HG02943 (cell line): ENCODE measurements around the gene DUS3L.
A peak's percentile ranks its signal among the peaks of the same experiment; 100 is the strongest.

Source experiments
- ATAC-seq: cut with Tn5 transposase; IDR thresholded peaks from one replicate; pipeline ENCODE4 v1.9.1; 2021; ENCODE audit warnings: mild to moderate bottlenecking, low read depth, moderate library complexity; ENCODE audit not compliant: unreplicated experiment

The DUS3L gene

GRCh38 chr19:5790559-5791520 lies at the start of gene DUS3L:
Gene DUS3L, minus strand, starts transcription at chr19:5791163. Its CDS starts 22 bp downstream, at chr19:5791141.
- ATAC-seq: peak; percentile 85

DNA sequence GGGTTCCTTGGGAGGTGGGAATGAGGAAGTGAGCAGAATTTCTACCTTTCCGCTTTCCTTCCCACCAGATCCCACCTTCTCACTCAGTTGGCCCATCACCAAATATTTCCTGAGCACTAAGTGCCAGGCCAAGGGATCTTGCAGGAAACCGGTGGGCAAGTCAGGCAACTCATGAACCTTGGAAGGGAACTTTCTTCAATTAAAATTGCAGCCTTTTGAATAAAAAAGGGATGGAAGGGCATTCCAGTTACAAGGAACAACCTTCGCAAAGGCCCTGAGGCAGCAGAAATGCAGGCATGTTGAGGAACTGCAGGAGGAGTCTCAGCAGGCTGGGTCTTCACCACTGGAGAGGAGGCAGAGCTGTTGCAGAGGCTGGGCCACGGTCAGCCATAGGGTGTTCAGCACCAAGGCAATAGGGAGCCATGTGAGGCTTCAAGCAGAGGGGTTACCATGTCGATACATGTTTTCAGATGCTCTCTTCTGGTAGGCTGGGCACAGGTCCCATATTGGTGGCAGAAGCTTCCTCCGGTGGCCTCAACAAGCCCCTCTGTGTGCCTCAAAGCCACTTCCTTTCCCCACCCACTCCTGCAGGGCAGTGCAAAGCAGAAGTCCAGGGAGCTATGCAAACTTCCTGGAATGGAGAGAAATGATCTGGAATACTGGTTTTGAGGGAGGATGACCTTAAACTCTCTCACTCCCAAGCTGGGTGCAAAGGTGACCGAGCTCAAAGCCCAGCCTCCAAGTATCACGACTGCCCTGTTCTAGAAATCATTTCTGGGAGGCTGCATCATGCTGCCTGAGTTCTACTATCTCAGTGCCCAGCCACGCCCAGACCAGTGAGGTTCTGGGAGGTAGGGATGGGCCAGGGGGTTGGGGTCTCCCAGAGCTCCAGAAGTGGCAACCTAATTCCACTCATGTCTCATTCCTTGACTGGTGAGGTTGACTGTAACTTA lies 48.4 kb upstream of the DUS3L start, which contains the start of gene FUT6:
TSS of gene FUT6 (minus strand) at position 638 of the 953 bp plus-strand sequence. CDS start 7,135 bp downstream, outside the sequence.
- ATAC-seq: no peak

DNA sequence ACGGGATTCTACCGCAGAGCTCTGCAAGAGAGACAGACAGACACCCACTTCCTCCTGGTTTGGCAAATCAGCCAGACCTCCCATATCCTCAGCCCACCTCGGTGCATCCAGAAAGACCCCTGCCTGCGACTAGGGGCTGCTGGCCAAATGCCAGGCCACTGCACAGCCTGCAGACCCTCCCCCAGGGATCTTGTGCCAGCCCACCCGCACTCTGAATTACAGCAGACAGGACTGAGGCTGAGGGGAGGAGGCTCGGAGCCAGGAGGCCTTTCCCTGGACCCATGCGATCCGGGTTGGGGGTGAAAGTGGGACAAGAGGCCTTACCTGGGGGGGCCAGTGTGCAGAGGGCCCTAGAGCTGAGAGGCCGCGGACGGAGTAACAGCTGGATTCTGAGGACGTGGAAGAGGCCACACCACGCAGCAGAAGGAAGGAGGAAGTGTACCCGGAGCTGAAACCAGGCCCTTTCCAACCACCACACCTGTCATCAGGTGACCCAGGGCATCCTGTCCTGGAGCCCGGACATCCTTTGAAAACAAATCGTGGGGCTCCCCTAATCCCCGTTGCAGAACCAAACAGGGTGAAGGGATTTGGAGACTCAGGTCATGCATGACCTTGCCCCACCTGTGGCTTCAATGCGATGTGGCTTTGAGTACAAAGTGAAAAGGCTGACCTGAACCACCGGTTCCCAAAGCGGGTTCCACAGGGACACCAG lies 47.5 kb upstream of the DUS3L start:
- no peak for ATAC-seq

- ATAC-seq: no peak
These were observed 46.9 kb upstream of the DUS3L start for GRCh38 chr19:5837761-5838352.

DNA sequence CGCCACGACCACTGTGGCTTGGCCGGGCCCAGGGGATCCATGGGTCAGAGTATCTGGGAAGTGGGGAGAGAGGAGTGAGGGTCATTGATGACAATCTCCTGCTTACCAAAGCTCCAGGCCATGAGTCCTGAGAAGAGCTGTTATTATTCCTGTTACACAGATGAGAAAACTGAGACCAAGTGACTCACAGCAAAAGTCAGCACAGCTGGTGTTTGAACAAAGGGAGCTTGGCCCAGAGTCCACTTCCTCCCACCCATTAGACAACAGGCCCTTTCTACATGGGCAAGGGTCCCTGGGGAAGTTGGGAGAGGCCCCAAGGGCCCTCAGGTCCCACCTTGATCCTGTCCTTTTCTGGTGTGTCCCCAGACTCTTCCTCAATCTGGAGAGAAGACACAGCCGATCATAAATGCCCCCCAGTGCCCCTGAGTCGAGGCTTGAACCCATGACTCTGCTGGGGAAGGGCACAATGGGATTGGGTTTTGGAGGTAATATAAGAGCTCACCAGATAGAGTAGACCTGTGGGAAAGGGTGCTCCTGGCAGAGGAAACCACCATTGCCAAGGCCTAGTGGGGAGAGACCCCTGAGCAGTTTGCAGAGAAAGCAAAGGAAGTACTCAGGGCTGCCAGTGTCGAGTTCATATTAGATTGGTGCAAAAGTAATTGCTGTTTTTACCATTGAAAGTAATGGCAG lies 41.7 kb upstream of the DUS3L start:
- no peak for ATAC-seq

DNA sequence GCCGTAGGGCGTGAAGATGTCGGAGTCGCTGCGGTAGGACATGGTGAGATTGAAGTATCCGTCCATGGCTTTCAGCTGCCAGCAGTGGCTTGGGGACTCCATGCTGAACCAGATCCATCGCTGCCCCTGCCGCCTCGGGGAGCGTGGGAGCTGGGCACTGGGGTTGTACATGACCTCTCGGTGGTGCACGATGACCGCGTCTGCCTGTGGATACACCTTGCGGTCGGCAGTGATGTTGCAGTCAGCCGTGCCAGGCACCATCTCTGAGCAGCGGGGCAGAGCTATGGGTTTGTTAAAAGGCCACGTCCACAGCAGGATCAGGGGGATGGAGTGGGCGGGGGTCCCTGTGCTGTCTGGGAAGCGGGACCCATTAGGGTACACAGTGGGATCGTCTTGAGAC lies 41.1 kb upstream of the DUS3L start:
- ATAC-seq: no peak

- no peak for ATAC-seq
These were observed 40.2 kb upstream of the DUS3L start for GRCh38 chr19:5831159-5831558.

DNA sequence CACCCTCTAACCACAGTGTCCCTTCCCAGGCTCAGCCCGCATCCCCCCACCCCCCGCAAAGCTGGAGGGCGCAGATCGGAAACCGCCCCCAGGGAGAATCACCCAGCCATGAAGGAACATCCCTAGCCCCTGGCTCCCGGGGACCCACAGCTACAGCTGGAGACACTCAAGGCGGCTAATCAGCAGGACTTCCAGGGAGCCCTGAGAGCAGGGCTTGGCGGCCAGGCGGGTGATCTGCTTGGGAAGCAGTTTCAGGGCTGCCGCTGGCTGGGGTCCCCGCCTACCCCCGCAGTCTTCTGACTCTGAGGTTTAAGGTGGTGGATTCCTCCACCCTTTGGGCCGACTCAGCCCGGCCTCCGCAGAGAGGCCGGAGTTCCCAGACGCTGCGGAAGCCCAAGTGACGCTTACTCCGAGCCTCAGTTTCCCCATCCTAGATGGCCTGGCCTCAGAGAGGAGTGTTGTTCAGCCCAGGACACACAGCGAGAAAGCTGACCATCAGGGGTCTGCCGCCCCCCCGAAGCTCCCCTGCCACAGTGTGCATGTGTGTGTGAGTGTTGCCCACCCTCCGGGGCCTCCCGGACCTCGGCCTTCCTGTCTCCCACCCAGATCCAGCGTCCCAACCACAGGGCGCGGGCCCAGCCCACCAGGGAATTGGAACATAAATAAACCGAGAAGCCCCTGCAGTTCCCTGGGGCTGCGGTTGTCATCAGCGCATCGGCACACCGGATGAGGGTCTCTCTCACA lies 38.8 kb upstream of the DUS3L start:
- no peak for ATAC-seq

DNA sequence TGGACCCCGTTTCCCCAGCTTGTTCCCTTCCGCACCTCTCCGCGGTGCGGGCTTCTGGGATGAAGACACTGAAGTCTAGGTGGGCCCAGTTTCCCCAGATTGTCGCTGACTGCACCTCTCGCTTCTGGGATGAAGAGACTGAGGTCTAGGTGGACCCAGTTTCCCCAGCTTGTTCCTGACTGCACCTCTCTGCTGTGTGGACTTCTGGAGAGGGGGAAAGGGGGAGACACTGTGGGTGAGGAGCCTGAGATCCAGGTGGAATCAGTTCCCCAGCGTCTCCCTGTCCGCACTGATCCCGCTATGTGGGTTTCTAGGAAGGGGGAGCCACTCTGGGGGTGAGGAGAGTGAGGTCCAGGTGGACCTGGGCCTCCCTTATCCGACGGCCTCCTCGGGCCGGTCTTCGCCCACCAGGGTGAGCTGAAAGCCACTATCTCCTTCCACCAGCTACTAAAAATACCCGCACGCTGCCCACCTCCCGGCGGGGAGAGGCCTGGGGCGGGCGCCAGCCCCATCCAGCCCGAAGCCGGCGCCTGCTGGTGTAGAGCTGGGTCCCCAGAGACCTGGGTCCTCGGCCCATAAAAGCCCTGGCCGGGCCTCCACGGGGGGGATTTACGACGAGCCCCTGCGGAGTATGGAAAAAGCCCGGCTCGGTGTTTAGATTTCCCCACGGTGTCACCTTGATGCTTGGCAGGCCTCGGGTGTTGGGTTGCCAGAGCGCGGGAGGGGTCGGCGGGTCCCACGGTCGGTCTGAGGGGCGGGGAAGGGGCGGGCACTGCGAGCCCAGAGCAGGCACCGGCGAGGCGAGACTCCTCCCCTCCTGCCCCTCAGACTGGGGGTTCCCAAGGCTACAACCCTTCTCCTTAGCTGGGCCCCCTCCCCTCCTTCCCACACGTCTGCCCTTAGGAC lies 38.0 kb upstream of the DUS3L start:
- no peak for ATAC-seq

GRCh38 chr19:5827891-5828660 lies 37.1 kb upstream of the DUS3L start:
- peak; percentile 64 for ATAC-seq

- no peak for ATAC-seq
These were observed 36.5 kb upstream of the DUS3L start for GRCh38 chr19:5827342-5827890.

DNA sequence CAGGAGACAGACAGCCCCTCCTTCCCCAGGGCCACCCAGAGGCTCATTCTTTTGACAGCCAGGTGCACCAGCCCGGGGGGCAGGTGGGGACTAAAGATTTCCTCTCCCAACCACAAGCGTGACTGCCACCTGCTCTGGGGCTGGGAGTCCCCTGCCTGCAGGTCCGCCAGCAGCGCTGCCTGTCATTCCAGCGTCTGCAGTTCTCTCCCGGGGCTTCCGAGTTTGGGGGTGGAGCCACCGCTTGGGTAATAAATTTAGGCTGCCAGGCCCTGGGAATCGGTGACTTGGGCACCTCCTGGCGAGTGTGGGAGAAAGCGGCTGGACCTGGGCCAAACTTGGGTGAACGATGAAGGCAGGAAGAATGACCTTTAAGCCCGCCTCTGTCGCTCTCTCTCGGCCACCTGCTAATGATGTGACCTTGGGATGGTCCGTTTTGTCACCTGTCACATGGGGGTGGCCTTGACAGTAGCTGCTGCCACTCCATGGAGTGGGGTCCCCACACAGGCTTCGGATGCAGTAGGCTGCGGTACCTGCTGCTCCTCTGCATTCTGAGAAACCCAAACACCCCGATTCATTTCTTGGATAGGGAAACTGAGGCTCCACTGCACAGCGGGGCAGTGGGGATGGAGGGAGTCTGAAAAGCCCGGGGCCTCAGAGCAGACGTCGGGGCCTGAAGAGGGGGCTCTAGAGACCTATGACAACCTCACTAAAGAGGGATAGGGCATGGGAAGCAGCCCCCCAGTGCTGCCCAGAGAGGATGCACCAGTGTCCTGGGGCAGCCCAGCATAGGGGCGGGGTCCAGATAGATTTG lies 35.8 kb upstream of the DUS3L start:
- no peak for ATAC-seq

DNA sequence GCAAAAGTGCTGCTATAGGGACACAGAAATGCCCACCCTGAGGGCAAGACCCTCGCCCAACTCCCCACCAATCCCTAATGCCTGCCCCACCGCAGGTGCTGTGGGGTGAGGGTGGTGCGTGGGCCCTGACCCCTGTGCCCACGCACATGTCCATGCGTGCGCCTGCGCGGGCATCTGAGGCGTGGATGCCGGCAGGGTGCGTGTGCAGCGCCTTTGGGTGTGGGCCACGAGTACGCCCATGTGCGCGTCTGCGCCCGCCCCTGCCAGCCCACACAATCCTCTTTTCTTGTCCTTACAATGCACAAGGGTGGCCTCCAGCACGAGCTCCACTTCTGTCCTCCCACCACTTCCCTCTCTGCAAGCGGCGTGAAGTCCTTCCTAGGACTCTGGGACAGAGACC lies 34.2 kb upstream of the DUS3L start:
- no peak for ATAC-seq

GRCh38 chr19:5824751-5825150 lies 33.8 kb upstream of the DUS3L start:
- ATAC-seq: no peak

DNA sequence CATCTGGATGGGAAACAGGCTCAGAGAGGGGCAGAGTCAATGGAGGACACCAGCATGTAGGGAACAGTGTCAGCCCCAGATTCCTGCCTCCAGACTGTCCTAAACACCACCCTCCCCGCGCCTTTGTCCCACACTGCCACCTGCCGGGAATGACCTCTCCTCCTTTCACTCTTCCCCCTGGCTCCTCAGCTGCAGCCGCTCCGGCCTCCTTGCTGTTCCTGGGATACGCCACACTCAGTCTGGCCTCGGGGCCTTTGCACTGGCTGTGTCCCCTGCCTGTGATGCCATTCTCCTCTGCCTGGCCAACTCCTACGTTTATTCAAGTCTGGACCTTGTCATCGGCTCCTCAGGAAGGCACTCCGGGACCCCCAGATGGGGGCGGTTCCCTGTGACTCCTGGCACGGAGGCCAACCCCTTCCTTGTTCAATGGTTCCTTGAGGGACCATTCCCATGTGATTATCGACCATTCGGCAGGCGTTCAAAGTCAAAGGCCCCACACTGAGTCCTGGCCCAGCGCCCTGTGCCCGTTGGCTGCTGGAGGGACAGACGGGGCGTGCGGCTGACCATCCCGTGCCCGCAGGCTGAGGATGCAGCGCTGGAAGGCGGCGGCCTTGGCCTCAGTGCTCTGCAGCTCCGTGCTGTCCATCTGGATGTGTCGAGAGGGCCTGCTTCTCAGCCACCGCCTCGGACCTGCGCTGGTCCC lies 32.8 kb upstream of the DUS3L start:
- no peak for ATAC-seq
